ENCODE results near the gene PAPLN.

DNA sequence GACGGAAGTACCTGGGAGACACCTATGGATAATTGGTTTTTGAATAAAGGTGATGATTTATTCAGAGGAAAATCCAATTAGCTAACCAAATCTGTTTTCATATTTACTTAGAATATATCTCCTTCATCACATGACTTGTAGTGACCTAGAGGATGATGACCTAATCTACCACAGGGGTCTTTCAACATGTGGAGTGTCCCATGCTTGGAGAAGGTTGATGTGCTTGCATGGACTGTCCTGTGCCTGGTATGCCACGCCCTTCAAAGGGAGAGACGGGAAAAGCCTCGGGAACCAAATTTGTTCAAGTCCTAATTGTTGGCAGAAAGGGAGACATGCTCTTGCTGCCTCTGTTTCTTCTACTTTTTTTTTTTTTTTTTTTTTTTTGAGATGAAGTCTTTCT is 11.8 kb upstream of the PAPLN start:
- no peak for TF ChIP-seq CTCF (optimal IDR thresholded peaks at IDR 0.05 in 1 of 3, IDR thresholded peaks at IDR 0.05 in 1 of 3, conservative IDR thresholded peaks at IDR 0.05 in 1 of 3; ENCODE audit: extremely low read depth in 1 of 3, insufficient read depth in 2 of 3, low read length in 3 of 3)
- TF ChIP-seq EZH2 (IDR thresholded peaks at IDR 0.05; ENCODE audit: low read length), result no peak
